Amniotic epithelial cell (primary cell): ENCODE measurements around the gene FGF11.
A peak's percentile ranks its signal among the peaks of the same experiment; 100 is the strongest.

Experiments used
- DNase-seq: peaks from one replicate; pipeline ENCODE4 v3.0.0-alpha.2; 2010; ENCODE audit warnings: low read depth

The FGF11 gene

GRCh38 chr17:7408252-7408727 is 31.0 kb upstream of the FGF11 start:
- no peak for DNase-seq

GRCh38 chr17:7408863-7409262 is 30.4 kb upstream of the FGF11 start:
- DNase-seq, result no peak

GRCh38 chr17:7409716-7410115 is 29.6 kb upstream of the FGF11 start:
- DNase-seq, result no peak

- no peak for DNase-seq
Observed at GRCh38 chr17:7410634-7411426, 28.5 kb upstream of the FGF11 start.

- DNase-seq, result no peak
Observed at GRCh38 chr17:7411427-7411750, 27.9 kb upstream of the FGF11 start.

GRCh38 chr17:7413346-7413985 is 25.8 kb upstream of the FGF11 start:
- peak; percentile 40 for DNase-seq

GRCh38 chr17:7414837-7415236 is 24.5 kb upstream of the FGF11 start:
- no peak for DNase-seq

- no peak for DNase-seq
Observed at GRCh38 chr17:7415784-7416183, 23.5 kb upstream of the FGF11 start.

- DNase-seq, result no peak
Observed at GRCh38 chr17:7416323-7416722, 23.0 kb upstream of the FGF11 start.

GRCh38 chr17:7417056-7417655 is 22.2 kb upstream of the FGF11 start:
- DNase-seq, result no peak

- no peak for DNase-seq
Observed at GRCh38 chr17:7418472-7419152, 20.7 kb upstream of the FGF11 start.

- DNase-seq, result no peak
Observed at GRCh38 chr17:7419819-7420610, 19.3 kb upstream of the FGF11 start, which contains the start of gene SPEM1. Gene SPEM1, plus strand, starts transcription at chr17:7420324. Its CDS starts 61 bp downstream, at chr17:7420385.

- DNase-seq, result no peak
Observed at GRCh38 chr17:7421186-7421585, 18.1 kb upstream of the FGF11 start.

GRCh38 chr17:7423679-7424078 is 15.6 kb upstream of the FGF11 start:
- DNase-seq, result no peak

GRCh38 chr17:7425316-7425715 is 14.0 kb upstream of the FGF11 start, which contains the start of gene SPEM2:
Gene SPEM2, plus strand, starts transcription at chr17:7425616. Its CDS starts 73 bp downstream, at chr17:7425689.
- DNase-seq, result no peak

GRCh38 chr17:7425756-7426155 is 13.6 kb upstream of the FGF11 start:
- DNase-seq, result no peak

GRCh38 chr17:7426203-7426863 is 13.0 kb upstream of the FGF11 start:
- DNase-seq, result no peak

GRCh38 chr17:7426896-7427489 is 12.3 kb upstream of the FGF11 start:
- no peak for DNase-seq

GRCh38 chr17:7427549-7427948 is 11.8 kb upstream of the FGF11 start:
- DNase-seq, result no peak

GRCh38 chr17:7428557-7428956 is 10.8 kb upstream of the FGF11 start, which contains the start of gene SPEM3:
Gene SPEM3, plus strand, starts transcription at chr17:7428857. Its CDS starts 46 bp downstream, at chr17:7428903.
- no peak for DNase-seq

- no peak for DNase-seq
Observed at GRCh38 chr17:7429722-7430121, 9.6 kb upstream of the FGF11 start.
